Stimulated activated naive B cell treated with anti-CD40 and anti-IgM and Interleukin-4, amounts not matched to agents 10 μg/mL and 1 μg/mL and 100 μg/mL, for 72 hours (primary cell): ENCODE results near the gene PPP2R5B.
"Not testable (repeated sequence)": the region's sequence is repeated elsewhere in the genome, so short reads cannot be mapped to it uniquely, and the experiment has no call there.

ENCODE experiments used
- ATAC-seq, 2 donors: fragments of 150-1000 bp; cut with Tn5 transposase; replicated peaks; 2 replicates each; pipeline ENCODE4 v1.10.0; 2021; ENCODE audit warnings: moderate library complexity in 1 of 2
- DNase-seq: peaks from one replicate; pipeline ENCODE4 v3.0.0; 2021
- H3K27ac Mint-ChIP-seq: one replicate; pipeline ENCODE4 v1.8.0; 2022; ENCODE audit warnings: mild to moderate bottlenecking, mixed read lengths
- H3K27me3 Mint-ChIP-seq, 2 donors: one replicate each; pipeline ENCODE4 v1.8.0; 2022; ENCODE audit warnings: mixed read lengths in 2 of 2
- H3K36me3 Mint-ChIP-seq, 2 donors: one replicate each; pipeline ENCODE4 v1.8.0; 2022; ENCODE audit warnings: mixed read lengths in 2 of 2, mild to moderate bottlenecking in 1 of 2
- H3K4me1 Mint-ChIP-seq, 2 donors: one replicate each; pipeline ENCODE4 v1.8.0; 2022; ENCODE audit warnings: mixed read lengths in 2 of 2, mild to moderate bottlenecking in 1 of 2
- H3K4me3 Mint-ChIP-seq, 2 donors: one replicate each; pipeline ENCODE4 v1.8.0; 2022; ENCODE audit warnings: mild to moderate bottlenecking in 2 of 2, mixed read lengths in 2 of 2, moderate library complexity in 1 of 2
- H3K9me3 Mint-ChIP-seq, 2 donors: one replicate each; pipeline ENCODE4 v1.8.0; 2022; ENCODE audit warnings: mixed read lengths in 2 of 2, mild to moderate bottlenecking in 1 of 2

The PPP2R5B gene

DNA sequence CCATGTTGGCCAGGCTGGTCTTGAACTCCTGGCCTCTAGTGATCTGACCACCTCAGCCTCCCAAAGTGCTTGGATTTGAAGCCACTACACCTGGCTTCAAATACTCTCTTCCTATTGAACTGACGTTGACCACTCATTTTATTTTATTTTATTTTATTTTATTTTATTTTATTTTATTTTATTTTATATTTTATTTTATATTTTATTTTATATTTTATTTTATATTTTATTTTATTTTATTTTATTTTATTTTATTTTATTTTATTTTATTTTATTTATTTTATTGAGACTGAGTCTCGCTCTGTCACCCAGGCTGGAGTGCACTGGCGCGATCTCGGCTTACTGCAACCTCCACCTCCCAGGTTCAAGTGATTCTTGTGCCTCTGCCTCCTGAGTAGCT, 58.9 kb downstream of the PPP2R5B start:
- H3K9me3 Mint-ChIP-seq, H3K27ac Mint-ChIP-seq, DNase-seq, H3K4me3 Mint-ChIP-seq, ATAC-seq, H3K27me3 Mint-ChIP-seq, H3K36me3 Mint-ChIP-seq: not testable (repeated sequence)
- peaks cover 17 to 36% of the 10 kb centered on the region in 2 donors for H3K4me1 Mint-ChIP-seq
